Left ventricle myocardium inferior (tissue), 1 donor: ENCODE measurements around the gene SECISBP2. TPM values are rescaled to one million over a fixed set of nuclear protein-coding genes. Genes with fewer than 3 reads are reported as not detected.

Source experiments
- DNase-seq: peaks from one replicate; pipeline ENCODE4 v3.0.0-alpha.2; 2020
- H3K27ac ChIP-seq: fragments of 200-600 bp; replicated peaks from 2 replicates; pipeline ENCODE4 v1.8.0; 2021
- H3K27me3 ChIP-seq: fragments of 200-600 bp; 2 replicates; pipeline ENCODE4 v1.8.0; 2021; ENCODE audit warnings: low read depth
- H3K36me3 ChIP-seq: fragments of 200-600 bp; 2 replicates; pipeline ENCODE4 v1.8.0; 2021
- H3K4me1 ChIP-seq: fragments of 200-600 bp; 2 replicates; pipeline ENCODE4 v1.8.0; 2021
- H3K4me3 ChIP-seq: fragments of 200-600 bp; 2 replicates; pipeline ENCODE4 v1.8.0; 2021; ENCODE audit warnings: mild to moderate bottlenecking, moderate library complexity
- H3K9me3 ChIP-seq: fragments of 200-600 bp; replicated peaks from 2 replicates; pipeline ENCODE4 v1.8.0; 2021
- intact Hi-C: fragments of 100-400 bp; cut with micrococcal nuclease; formaldehyde crosslinking; loops from one replicate; pipeline ENCODE4 v1.11.0; 2022
- total RNA-seq: library from RNA; stranded (reverse); fragmentation: NEBNext Ultra II Directional; extraction: Animal tissue kit (Norgen Biotek cat#: 25700); gene quantifications from one replicate; pipeline ENCODE4 v1.2.1, GENCODE V29; 2021
- TF ChIP-seq, protein P1 (sequence below): fragments of 200-600 bp; IDR thresholded peaks from 2 replicates; pipeline ENCODE4 v1.8.0; 2021; ENCODE audit warnings: antibody characterized with exemption, mild to moderate bottlenecking, borderline replicate concordance
- donor health status: DM: no; HTN: yes; CAD: no; lungs with severe emphysema.

SECISBP2 gene
- total RNA-seq, 1 donor from 2014 or later, result 13.8 TPM

DNA sequence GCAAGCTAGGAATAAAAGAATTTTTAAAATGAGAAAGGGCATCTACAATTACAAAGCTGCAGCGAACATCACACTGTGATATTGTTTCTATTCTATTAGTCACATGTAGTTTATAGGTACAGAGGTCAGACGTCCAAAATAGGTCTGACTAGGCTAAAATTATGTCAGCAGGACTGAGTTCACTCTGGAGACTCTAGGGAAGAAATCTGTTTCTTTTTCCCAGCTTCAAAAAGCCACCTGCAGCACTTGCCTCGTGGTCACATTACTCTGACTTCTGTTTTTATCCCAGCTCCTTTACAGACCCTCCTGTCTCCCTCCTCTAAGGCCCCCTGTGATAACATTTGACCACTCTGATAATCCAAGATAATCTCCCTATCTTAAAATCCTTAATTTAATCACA lies 12.4 kb upstream of the SECISBP2 start:
- peaks cover 7% of the 10 kb centered on the region for H3K36me3 ChIP-seq
- H3K4me3 ChIP-seq, result no peak overlapping the region
- H3K27me3 ChIP-seq, result no peaks in the 10 kb centered on the region
- H3K4me1 ChIP-seq, result peaks cover 19% of the 10 kb centered on the region
- H3K9me3 ChIP-seq, result no peaks in the 10 kb centered on the region
- no peak for DNase-seq
- TF ChIP-seq, protein P1, sequence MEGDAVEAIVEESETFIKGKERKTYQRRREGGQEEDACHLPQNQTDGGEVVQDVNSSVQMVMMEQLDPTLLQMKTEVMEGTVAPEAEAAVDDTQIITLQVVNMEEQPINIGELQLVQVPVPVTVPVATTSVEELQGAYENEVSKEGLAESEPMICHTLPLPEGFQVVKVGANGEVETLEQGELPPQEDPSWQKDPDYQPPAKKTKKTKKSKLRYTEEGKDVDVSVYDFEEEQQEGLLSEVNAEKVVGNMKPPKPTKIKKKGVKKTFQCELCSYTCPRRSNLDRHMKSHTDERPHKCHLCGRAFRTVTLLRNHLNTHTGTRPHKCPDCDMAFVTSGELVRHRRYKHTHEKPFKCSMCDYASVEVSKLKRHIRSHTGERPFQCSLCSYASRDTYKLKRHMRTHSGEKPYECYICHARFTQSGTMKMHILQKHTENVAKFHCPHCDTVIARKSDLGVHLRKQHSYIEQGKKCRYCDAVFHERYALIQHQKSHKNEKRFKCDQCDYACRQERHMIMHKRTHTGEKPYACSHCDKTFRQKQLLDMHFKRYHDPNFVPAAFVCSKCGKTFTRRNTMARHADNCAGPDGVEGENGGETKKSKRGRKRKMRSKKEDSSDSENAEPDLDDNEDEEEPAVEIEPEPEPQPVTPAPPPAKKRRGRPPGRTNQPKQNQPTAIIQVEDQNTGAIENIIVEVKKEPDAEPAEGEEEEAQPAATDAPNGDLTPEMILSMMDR, result no peak
- peak overlapping the region; percentile 73 for H3K27ac ChIP-seq
- intact Hi-C loops, result no loop called here

DNA sequence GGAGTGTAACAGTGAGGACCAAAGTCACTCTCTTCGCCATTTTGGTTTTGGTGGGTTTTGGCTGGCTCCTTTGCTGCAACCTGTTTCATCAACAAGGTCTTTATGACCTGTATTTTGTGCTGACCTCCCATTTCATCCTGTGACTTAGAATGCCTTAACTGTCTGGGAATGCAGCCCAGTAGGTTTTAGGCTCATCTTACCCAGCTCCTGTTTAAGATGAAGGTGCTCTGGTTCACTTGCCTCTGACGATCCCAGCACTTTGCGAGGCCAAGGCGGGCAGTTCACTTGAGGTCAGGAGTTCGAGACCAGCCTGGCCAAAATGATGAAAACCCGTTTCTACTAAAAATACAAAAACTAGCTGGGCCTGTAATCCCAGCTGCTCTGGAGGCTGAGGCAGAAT lies 9.1 kb upstream of the SECISBP2 start:
- peak overlapping the region; percentile 100 for H3K27ac ChIP-seq
- TF ChIP-seq, protein P1, result no peak
- no peaks in the 10 kb centered on the region for H3K9me3 ChIP-seq
- intact Hi-C loops, result no loop called here
- H3K27me3 ChIP-seq, result no peaks in the 10 kb centered on the region
- peak overlapping the region; percentile 91 for H3K4me3 ChIP-seq
- DNase-seq, result no peak
- H3K36me3 ChIP-seq, result peaks cover 7% of the 10 kb centered on the region
- H3K4me1 ChIP-seq, result peaks cover 37% of the 10 kb centered on the region

DNA sequence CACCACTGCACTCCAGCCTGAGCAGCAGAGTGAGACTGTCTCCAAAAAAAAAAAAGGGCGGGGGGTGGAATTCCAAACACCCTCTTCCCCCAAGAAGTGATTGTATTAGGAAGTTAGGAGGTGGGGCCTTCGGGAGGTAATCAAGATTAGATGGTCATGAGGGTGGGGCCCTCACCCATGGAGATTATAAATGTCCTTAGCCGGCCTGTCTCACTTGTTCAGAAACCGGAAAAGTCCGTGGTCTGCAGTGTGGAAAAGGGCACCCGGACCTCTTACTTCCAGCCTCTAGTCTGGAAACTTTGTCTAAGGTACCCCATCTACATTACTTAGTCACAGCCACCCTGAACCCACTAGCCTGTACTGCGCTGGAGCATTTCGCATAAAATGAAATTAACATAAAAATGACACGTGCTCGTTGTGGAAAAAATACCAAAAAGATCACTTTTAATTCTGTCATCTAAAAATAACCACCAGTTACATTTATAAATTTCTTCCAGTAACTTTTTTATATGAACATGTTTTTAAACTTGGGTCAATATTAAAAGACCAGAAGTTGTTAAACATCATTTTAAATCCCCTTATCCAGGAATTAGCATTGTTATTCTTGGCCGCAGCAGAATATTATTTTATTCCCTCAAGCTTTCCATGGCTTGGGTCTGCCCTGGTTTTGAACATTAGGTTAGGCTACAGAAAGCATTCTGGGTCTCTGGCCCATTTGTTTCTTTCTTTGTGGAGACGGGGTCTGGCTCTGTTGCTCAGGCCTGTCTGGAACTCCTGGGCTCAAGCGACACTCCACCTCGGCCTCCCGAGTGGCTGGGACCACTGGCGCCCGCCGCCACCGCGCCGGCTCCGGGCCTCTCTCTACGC lies 8.5 kb upstream of the SECISBP2 start:
- H3K4me3 ChIP-seq, result peak overlapping the region; percentile 91
- no peak for DNase-seq
- peaks cover 37% of the 10 kb centered on the region for H3K4me1 ChIP-seq
- no peaks in the 10 kb centered on the region for H3K27me3 ChIP-seq
- H3K27ac ChIP-seq, result peak overlapping the region; percentile 100
- peaks cover 7% of the 10 kb centered on the region for H3K36me3 ChIP-seq
- intact Hi-C loops, result no loop called here
- TF ChIP-seq, protein P1, result no peak
- H3K9me3 ChIP-seq, result no peaks in the 10 kb centered on the region

DNA sequence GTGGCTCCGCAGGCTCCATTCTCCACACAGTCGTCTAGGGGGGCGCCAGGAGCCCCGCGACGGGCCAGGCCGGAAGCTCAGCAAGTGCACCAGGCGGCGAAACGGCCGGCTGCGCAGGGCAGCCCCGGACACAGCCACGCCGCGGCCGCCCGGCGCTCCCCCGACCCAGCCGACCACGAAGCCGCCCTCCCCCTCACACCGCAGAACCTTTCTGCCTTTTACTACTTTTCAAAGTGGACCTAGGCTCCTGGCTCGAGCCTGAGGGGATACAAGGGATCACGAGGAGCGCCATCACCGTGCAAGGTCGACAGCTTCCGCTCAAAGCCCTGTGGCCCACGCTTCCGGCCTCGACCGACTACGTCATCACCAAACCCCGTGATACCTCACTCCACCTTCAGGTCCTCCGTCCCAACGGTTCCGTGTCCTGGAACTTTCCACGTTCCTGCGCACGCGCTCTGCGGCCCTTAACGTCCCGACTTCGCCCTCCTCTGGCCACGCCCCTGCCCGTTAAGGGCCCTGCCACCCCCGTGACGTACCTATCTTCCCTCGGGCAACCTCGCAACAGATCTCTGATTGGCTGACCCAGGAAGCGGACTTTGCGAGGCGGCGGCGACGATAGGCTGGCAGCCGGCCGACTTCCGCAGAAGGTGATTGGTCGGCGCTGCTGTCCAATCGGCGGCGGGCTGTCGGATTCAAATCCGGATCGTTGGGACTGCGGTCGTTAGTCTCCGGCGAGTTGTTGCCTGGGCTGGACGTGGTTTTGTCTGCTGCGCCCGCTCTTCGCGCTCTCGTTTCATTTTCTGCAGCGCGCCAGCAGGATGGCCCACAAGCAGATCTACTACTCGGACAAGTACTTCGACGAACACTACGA lies 7.6 kb upstream of the SECISBP2 start, which contains the start of gene CKS2:
Gene CKS2 (plus strand): TSS at position 721 of the 871 bp plus-strand sequence. CDS start 98 bp downstream, at position 819.
- peak; percentile 100 for DNase-seq
- H3K4me3 ChIP-seq, result peak within 1 kb of the TSS; percentile 91
- intact Hi-C loops, result no loop called here
- H3K4me1 ChIP-seq, result peaks cover 37% of the 10 kb centered on the region
- TF ChIP-seq, protein P1, result peak; percentile 11
- no peaks in the 10 kb centered on the region for H3K27me3 ChIP-seq
- H3K36me3 ChIP-seq, result peaks cover 7% of the 10 kb centered on the region
- no peaks in the 10 kb centered on the region for H3K9me3 ChIP-seq
- H3K27ac ChIP-seq, result peak within 1 kb of the TSS; percentile 100

GRCh38 chr9:89311346-89312221 lies 6.7 kb upstream of the SECISBP2 start:
- H3K4me3 ChIP-seq, result peak overlapping the region; percentile 91
- H3K27ac ChIP-seq, result peak overlapping the region; percentile 57
- H3K36me3 ChIP-seq, result peaks cover 7% of the 10 kb centered on the region
- TF ChIP-seq, protein P1, result no peak
- DNase-seq, result peak; percentile 23
- peaks cover 37% of the 10 kb centered on the region for H3K4me1 ChIP-seq
- no peaks in the 10 kb centered on the region for H3K27me3 ChIP-seq
- intact Hi-C loops, result no loop called here
- no peaks in the 10 kb centered on the region for H3K9me3 ChIP-seq
